GM18907 (cell line): ENCODE results near the gene NRP1.
"Not testable (repeated sequence)": the region's sequence is repeated elsewhere in the genome, so short reads cannot be mapped to it uniquely, and the experiment has no call there.

Experiments
- ATAC-seq: cut with Tn5 transposase; IDR thresholded peaks from one replicate; pipeline ENCODE4 v1.9.1; 2021; ENCODE audit warnings: mild to moderate bottlenecking, moderate library complexity; ENCODE audit not compliant: unreplicated experiment

The NRP1 gene

GRCh38 chr10:33154590-33154989, 179.9 kb downstream of the NRP1 start:
- no peak for ATAC-seq

GRCh38 chr10:33153968-33154327, 180.5 kb downstream of the NRP1 start:
- ATAC-seq, result no peak

GRCh38 chr10:33153251-33153967, 181.1 kb downstream of the NRP1 start:
- no peak for ATAC-seq

- ATAC-seq, result no peak
Measured at GRCh38 chr10:33152750-33153149, 181.7 kb downstream of the NRP1 start.

- no peak for ATAC-seq
Measured at GRCh38 chr10:33152146-33152545, 182.3 kb downstream of the NRP1 start.

- ATAC-seq, result no peak
Measured at GRCh38 chr10:33151344-33151864, 183.1 kb downstream of the NRP1 start.

GRCh38 chr10:33150889-33151288, 183.6 kb downstream of the NRP1 start:
- no peak for ATAC-seq

- ATAC-seq, result no peak
Measured at GRCh38 chr10:33150146-33150545, 184.3 kb downstream of the NRP1 start.

- no peak for ATAC-seq
Measured at GRCh38 chr10:33147013-33147310, 187.5 kb downstream of the NRP1 start.

- no peak for ATAC-seq
Measured at GRCh38 chr10:33146189-33147012, 188.1 kb downstream of the NRP1 start.

- no peak for ATAC-seq
Measured at GRCh38 chr10:33145451-33146188, 188.8 kb downstream of the NRP1 start.

- peak; percentile 60 for ATAC-seq
Measured at GRCh38 chr10:33143160-33143728, 191.2 kb downstream of the NRP1 start.

- ATAC-seq, result no peak
Measured at GRCh38 chr10:33142295-33142694, 192.2 kb downstream of the NRP1 start.

GRCh38 chr10:33141251-33141650, 193.2 kb downstream of the NRP1 start:
- ATAC-seq, result no peak

GRCh38 chr10:33139181-33139646, 195.3 kb downstream of the NRP1 start:
- ATAC-seq, result no peak

- not testable (repeated sequence) for ATAC-seq
Measured at GRCh38 chr10:33138686-33139085, 195.8 kb downstream of the NRP1 start.

- no peak for ATAC-seq
Measured at GRCh38 chr10:33137356-33138005, 197.0 kb downstream of the NRP1 start.

- ATAC-seq, result no peak
Measured at GRCh38 chr10:33136781-33137180, 197.7 kb downstream of the NRP1 start.

- ATAC-seq, result peak; percentile 54
Measured at GRCh38 chr10:33136271-33136670, 198.2 kb downstream of the NRP1 start.

- ATAC-seq, result peak; percentile 87
Measured at GRCh38 chr10:33134011-33134751, 200.3 kb downstream of the NRP1 start.
